Fibroblast of villous mesenchyme (primary cell): ENCODE data around the gene C8G. TPM values are rescaled to one million over a fixed set of nuclear protein-coding genes. Genes with fewer than 3 reads are reported as not detected.

Experiments
- DNase-seq: peaks from one replicate; pipeline ENCODE4 v3.0.0-alpha.2; 2010; ENCODE audit warnings: low read depth
- H3K4me3 ChIP-seq: 2 replicates; pipeline ENCODE4 v1.5.1; 2011; ENCODE audit warnings: low read depth, mild to moderate bottlenecking, low read length
- CTCF ChIP-seq: IDR thresholded peaks from 2 replicates; pipeline ENCODE4 v1.5.1; 2012; ENCODE audit warnings: low read depth, mild to moderate bottlenecking, low read length; ENCODE audit not compliant: insufficient read depth
- total RNA-seq: library from RNA; depleted of rRNA; stranded (reverse); fragments of >200 nt; gene quantifications from 2 replicates; pipeline ENCODE4 v1.2.3, GENCODE V29; 2012

The C8G gene
- total RNA-seq = 0.86 TPM in 1 of 2 replicates, not detected in the other

DNA sequence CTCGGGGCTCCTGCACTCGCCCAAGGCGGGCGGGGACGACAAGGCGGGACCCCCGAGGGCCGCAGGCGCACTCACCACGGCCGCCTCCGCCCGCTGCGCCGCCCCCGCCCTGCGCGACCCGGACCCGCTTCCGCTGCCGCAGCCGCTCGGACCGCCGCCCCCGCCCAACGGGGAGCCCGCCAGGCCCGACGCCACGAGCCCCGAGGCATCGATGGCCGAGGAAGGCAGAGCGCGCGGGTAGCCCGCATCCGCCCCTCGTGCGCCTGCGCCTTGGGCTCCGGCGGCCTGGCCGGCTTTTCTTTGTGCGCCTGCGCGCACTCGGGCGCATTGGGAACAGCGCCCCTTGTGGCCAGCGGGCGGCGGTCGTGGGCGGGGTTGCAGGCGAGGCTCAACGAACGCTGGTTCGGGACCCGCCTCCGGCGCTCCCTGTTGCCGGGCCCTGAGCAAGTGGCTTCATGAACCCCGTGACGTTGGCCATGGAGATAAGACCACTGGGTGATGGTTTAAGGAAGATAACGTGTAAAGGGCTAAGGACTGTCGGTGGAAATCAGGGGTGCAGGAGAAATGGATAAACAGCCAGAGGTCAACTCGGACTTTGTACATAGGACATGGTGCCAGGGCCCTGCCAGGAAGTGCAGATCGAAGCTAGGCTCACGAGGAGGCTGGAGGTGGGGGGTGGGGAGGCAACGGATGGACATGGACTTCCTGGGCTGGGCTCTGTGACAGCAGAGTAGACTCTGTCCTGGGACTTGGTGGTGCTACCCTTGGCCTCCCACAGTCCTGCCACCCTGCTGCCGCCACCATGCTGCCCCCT lies at the start of gene C8G, which contains the start of gene FBXW5:
Gene C8G, plus strand, starts transcription at position 725 of the 814 bp plus-strand sequence. Its CDS starts 78 bp downstream, at position 803.
Gene FBXW5, minus strand, starts transcription at position 220 of the 814 bp plus-strand sequence. CDS start 655 bp downstream, outside the sequence.
- peak; percentile 92 for TF ChIP-seq CTCF
- peak within 1 kb of the TSS; percentile 84 for H3K4me3 ChIP-seq
- peak; percentile 93 for DNase-seq

- no peak overlapping the region for H3K4me3 ChIP-seq
- no peak for TF ChIP-seq CTCF
- no peak for DNase-seq
Measured at GRCh38 chr9:136896027-136896426, 49.0 kb upstream of the C8G start.

GRCh38 chr9:136898483-136899100 lies 46.5 kb upstream of the C8G start:
- no peak overlapping the region for H3K4me3 ChIP-seq
- DNase-seq = no peak
- TF ChIP-seq CTCF = no peak

GRCh38 chr9:136899196-136899595 lies 45.8 kb upstream of the C8G start:
- no peak for DNase-seq
- TF ChIP-seq CTCF = no peak
- H3K4me3 ChIP-seq = no peak overlapping the region

DNA sequence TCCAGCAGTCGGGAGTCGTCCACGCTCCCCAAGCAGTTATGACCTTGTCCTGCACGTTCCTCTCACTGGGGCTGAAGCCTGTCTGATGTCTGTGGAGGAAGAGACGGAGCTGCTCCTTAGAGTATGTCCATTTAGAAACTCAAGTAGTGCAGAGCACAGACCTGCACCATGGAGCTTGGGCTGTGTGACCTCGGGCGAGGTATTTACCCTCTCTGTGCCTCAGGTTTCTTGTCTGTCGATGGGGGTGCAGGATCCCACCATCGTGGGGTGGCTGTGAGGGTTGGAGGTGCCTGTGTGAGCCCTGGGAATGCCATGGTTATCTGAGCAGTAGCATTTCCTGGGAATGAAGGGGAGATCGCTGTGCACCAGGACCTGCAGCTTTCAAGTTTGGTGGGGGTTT lies 44.5 kb upstream of the C8G start:
- TF ChIP-seq CTCF = no peak
- no peak overlapping the region for H3K4me3 ChIP-seq
- no peak for DNase-seq

GRCh38 chr9:136900988-136901515 lies 44.0 kb upstream of the C8G start:
- H3K4me3 ChIP-seq = no peak overlapping the region
- DNase-seq = peak; percentile 10
- TF ChIP-seq CTCF = no peak
